IMR-90 (cell line): ENCODE measurements around the gene MMD.

Source experiments
- CEBPB ChIP-seq: IDR thresholded peaks from 2 replicates; pipeline ENCODE4 v1.6.1; 2012; ENCODE audit warnings: low read depth, low read length, improper control_type of control experiment
- CTCF ChIP-seq: conservative IDR thresholded peaks from 2 replicates; pipeline ENCODE4 v1.5.1; 2012; ENCODE audit warnings: mild to moderate bottlenecking, low read depth, low read length, improper control_type of control experiment
- MAZ ChIP-seq: IDR thresholded peaks from 2 replicates; pipeline ENCODE4 v1.6.1; 2012; ENCODE audit warnings: low read depth, mild to moderate bottlenecking, low read length, improper control_type of control experiment, moderate library complexity, borderline replicate concordance
- NFE2L2 ChIP-seq: fragments of 150-350 bp; IDR thresholded peaks from 2 replicates; pipeline ENCODE4 v1.6.1; 2016; ENCODE audit warnings: low read depth, mild to moderate bottlenecking, low read length
- POLR2A ChIP-seq: IDR thresholded peaks from 2 replicates; pipeline ENCODE4 v1.6.1; 2012; ENCODE audit warnings: mild to moderate bottlenecking, low read depth, low read length
- RAD21 ChIP-seq: IDR thresholded peaks from 2 replicates; pipeline ENCODE4 v1.6.1; 2012; ENCODE audit warnings: low read length, improper control_type of control experiment
- SMC3 ChIP-seq: fragments of 150-350 bp; IDR thresholded peaks from 2 replicates; pipeline ENCODE4 v1.6.1; 2016; ENCODE audit warnings: low read depth, mild to moderate bottlenecking, antibody characterized with exemption, low read length, moderate library complexity

- TF ChIP-seq CTCF (no peak), POLR2A (no peak), CEBPB (no peak), SMC3 (no peak), NFE2L2 (no peak), RAD21 (no peak), MAZ (no peak)
Observed at GRCh38 chr17:55350825-55351205, 70.8 kb downstream of the MMD start.
